Measurements from ENCODE around the gene IPO13.

IPO13 gene

DNA sequence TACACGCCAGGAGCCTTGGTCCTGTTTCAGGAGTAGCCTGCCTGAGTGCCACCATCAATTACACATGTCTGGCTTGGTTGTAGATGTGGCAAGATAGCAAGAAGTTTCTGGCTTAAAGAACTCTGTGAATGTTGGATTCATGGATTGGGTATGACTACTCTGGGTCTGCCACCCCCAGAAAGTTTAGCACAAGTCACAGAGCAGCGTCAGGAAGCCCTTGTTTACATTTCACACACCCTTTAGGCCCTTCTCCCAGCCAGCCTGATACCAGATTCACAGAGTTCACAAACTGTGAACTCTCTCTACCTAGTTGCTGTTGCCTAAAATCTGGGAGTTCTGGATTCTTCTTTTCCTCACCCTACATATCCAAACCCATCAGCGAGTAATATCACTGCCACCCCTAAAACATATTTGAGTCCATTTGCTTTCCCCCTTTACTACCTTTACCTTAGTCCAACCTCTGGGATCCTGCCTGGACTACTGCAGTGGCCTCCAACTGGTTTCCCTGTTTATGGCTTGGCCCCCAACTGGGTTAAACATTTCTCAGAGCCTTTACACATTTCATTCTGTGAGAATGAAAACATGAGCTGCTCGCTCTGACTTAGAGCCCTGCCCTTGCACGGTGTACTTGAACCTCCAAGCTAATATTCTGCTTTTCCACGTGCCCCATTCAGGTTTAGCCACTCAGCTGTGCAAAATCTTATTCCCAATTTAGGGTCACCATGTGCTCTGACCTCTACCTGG, 40.6 kb downstream of the IPO13 start:
- no peak for DNase-seq (ENCODE audit: low read depth in 2 of 2)

DNA sequence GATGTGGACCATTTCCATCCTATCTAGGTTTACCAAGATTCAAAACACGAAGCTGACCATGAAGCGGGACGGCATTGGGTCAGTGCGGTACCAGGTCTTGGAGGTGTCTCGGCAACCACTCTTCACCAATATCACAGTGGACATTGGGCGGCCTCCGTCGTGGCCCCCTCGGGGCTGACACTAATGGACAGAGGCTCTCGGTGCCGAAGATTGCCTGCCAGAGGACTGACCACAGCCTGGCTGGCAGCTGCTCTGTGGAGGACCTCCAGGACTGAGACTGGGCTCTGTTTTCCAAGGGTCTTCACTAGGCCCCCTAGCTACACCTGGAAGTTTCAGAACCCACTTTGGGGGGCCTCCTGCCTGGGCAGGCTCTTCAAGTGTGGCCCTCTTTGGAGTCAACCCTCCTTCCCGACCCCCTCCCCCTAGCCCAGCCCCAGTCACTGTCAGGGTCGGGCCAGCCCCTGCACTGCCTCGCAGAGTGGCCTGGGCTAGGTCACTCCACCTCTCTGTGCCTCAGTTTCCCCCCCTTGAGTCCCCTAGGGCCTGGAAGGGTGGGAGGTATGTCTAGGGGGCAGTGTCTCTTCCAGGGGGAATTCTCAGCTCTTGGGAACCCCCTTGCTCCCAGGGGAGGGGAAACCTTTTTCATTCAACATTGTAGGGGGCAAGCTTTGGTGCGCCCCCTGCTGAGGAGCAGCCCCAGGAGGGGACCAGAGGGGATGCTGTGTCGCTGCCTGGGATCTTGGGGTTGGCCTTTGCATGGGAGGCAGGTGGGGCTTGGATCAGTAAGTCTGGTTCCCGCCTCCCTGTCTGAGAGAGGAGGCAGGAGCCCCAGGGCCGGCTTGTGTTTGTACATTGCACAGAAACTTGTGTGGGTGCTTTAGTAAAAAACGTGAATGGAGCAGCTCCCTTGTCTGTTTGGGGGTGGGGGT, 43.8 kb downstream of the IPO13 start:
- DNase-seq (ENCODE audit: low read depth in 2 of 2), result no peak

DNA sequence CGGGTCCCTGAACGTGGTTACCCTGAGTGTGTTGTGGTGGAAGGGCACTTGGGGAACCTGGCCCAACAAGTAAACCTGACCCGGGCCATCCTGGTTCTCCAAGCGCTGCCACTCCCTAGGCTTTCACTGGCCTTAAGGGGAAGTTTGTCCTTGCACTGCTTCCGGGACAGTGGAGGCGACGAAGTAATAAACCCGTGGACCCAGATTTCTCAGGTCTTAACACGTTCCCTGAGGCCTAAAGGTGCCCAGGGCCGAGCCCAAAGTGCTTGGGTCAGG, 44.4 kb downstream of the IPO13 start:
- no peak for DNase-seq (ENCODE audit: low read depth in 2 of 2)

DNA sequence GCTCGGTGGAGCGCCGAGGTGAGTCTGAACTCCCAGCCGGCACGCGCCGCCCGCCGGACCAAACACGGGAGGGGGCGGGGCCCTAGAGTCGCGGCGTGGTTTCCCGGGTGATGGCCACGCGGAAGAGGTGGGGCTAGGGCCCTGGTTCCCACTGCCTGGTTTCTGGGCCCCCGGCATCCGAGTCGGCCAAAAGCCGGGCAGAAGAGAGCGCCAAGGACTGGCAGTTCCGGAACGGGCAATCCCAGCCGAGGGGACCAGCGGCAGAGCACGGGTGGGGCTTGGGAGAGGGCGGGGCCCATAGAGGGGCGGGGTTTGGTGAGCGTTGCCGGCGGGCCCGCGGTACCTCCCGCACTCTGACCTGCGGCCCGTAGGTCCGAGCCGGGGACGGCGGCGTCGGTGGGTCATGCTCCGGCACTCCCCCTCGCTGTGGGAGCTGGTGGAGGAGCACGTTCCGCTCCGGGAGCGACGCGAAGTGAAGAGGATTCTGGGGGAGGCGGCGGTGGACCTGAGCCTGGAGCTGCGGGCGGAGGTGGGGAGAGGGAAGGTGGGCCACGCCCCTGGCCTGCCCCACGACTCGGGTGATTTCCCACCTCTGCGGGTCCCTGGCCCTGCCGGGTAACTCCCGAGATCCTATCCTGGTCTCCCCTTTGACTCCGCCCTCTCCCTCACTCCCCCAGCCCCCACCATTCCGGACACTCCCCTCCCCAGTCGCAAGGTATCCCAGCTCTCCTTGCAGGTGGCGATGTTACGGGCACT, 44.9 kb downstream of the IPO13 start, which contains the start of gene CCDC24:
Gene CCDC24, plus strand, starts transcription at position 124 of the 756 bp plus-strand sequence. Its CDS starts 280 bp downstream, at position 404.
- DNase-seq (ENCODE audit: low read depth in 2 of 2), result peak; percentile 64 to 65

DNA sequence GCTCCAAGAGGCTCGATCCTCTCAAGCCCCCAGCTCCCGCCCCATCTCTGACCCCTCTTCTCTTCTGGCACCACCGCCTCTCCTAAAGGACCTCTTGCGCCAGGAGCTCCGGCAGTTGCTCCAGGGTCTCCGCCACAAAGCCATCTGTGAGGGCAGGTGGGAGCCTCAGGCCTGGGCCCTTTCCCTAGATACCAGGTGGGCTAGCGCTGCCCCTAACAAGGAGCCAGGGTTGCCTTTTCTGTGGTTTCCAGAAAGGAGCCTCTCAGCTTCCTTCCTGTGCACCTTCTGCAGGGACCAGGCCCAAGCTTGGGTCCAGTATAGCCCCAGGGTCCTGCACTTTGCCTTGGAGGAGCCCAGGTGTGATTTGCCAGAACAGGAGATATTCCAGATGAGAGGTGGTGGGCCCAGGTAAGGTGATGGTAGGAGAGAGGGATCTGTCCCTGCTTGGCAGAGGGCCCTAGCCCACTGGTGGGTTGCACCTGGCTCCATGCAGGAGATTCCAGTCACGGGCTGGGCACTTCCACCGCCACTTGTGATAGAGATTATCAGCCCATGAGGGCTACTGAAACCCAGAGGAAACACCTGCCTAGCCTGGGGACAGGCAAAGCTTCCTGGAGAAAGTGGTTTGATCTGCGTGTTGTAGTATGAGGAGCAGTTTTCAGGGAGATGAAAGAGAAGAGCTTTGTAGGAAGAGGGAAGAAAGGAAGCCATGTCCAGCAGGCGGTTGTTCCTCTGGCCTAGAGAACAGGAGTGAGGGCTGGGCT, 45.7 kb downstream of the IPO13 start:
- no peak for DNase-seq (ENCODE audit: low read depth in 2 of 2)

DNA sequence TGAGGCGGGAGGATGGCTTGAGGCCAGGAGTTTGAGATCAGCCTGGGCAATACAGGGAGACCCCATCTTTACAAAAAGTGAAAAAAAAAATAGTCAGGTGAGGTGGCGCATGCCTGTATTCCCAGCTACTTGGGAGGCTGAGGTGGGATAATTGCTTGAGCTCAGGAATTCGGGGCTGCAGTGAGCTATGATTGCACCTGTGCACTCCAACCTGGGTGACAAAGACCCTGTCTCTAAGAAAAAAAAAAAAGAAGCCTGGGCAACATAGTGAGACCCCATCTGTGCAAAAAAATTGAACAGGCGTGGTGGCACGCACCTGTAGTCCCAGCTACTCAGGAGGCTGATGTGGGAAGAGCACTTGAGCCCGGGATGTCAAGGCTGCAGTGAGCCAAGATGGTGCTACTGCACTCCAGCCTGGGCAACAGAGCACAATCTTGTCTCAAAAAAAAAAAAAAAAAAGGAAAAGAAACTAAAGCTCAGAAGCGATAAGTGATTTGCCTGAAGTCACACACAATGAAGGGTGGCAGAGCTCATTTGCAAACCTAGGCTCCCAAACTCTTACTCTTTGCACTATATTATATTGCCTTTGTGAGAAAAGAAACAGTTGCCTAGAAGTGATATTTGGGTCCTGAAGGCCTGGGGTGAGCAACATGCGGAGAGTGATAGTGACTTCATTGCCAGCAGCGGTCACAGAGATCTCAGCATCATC, 46.6 kb downstream of the IPO13 start:
- no peak for DNase-seq (ENCODE audit: low read depth in 2 of 2)

DNA sequence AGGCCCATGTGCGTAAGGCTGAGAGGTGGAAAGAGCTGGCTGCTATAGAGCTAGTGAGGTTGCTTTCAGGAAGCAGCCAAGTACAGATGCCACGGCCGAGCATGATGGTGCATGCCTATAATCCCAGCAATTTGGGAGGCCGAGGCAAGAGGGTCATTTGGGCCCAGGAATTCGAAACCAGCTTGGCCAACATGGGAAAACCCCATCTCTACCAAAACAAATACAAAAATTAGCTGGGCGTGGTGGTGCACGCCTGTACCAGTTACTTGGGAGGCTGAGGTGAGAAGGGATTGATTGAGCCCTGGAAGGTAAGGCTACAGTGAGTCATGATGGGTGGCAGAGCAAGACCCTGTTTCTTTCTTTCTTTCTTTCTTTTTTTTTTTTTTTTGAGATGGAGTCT, 47.3 kb downstream of the IPO13 start:
- DNase-seq (ENCODE audit: low read depth in 2 of 2), result no peak

DNA sequence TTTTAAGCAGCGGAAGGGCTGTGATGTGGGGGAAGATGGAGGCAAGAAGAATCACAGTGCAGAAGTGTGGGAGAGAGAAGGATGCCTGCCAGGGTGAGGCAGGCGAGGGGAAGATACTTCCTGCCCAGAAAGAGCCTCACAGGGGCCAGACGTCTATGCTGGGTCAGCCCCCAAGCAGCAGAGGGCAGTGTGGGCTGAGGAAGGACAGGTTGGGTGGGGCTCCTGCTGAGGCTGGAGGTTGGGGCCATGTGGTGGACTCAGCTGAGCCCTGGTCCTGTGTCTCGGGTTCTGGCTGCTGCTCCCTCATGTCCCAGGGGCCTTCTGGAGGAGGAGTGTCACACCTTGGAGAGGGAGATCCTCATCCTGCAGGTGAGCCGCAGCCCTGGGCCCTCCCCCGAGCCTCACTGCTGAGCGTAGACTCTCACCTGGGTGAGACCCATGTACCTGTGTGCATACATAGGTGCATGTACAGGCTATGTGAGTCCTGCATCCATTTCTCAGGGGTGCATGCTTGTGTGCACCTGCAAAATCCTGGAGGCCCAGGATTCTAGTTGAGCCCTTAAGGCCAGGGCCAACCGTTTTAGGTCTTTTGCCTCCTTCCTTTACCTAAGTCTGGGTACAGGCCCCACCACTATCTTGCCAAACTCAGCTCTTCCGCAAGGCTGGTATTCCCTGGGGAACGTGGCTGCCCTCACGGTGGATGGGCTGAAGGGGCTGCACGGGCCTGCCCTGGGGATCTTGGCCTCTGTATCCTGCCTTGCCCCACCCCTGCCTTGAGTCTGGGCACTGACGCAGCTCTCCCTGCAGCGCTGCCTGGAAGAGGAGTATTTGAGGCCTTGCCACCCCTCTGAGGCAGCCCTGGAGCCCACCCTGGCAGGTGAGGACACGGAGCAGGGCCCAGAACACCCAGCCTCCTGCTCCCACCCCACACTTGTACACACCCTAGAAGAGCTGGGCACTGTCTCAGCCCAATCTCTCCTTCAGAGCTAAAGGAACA, 48.3 kb downstream of the IPO13 start:
- no peak for DNase-seq (ENCODE audit: low read depth in 2 of 2)

DNA sequence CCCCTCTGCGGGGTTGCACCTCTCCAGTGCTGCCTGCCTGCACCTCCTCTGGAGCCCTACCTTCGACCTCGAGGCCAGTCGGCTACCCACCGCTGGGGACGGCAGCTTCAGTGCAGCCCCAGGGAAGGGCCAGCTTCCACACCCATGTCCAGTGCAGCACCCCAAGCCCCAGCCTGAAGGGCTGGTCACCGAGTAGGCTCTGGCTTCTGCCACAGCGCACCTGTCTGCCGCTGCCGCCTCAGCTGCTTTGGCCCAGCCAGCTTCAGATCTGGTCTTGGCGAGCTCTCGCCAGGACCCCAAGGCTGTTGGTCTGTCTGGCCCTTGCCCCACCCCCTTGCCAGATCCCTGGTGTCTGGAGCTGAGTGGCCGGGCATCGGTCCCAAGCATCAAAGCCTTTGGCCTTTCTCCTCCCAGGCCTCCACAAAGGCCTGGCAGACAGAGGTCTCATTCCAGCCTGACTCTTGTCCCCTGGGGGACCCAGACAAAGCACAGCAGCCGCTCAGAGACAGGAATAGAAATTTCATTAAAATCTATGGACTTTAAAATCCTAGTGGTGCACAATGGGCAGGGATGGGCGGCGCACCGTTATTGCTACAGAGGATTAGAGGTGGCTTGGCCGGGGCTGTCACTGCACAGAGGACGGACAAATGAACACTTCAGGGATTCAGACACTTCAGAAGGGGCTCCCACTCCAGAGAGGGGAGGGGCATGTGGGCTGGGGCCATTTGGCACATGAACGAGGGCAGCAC, 49.4 kb downstream of the IPO13 start:
- DNase-seq (ENCODE audit: low read depth in 2 of 2), result no peak

DNA sequence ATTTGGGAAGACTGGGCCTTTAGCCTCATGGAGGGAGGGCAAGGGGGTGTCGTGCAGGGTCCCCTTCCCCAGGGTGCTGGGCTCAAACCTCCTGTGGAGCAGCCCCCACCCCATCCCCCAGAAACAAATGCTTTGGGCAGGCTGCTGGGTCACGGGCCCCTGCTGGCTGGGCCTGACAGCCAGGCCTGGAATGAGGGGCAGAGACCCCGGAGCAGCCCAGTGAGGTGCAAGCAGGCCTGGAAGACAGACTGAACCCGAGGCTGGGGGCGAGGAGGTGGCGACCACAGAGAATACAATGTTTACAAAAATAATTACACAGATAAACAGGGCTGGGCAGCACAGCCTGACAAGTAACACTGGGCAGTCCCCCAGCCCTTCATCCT, 50.0 kb downstream of the IPO13 start:
- DNase-seq (ENCODE audit: low read depth in 2 of 2), result no peak

DNA sequence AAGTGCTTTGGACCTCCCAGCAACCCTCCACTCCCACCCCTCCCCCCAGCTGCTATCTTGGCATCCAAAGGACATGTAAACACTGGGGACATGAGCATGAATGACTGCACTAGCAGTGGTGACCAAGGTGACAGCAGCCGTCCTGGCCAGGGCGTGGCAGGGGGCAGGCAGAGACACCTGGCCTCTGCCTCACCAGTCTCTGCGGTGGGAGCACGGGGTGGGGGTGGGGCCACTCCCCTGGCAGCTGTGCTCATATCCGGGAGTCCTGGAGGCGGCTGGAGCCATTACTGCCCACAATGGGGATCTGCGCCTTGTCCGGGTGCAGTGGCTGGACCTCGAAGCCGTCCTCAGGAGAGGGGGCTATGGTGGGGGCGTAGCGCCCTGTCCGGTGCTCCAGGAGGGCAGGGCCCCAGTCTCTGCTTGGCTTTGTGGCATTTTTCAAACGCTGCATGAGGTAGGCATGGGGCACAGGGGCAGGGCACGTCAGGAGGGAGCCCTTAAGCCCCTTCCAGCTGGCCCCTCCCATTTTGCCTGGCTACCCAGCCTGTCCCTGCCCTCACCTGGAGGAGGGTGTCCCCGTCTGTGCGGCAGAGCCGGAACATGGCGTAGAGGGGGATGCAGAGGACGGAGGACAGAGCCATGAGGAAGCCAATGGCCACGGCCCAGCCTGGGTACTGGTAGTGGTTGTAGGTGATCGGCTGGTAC, 50.7 kb downstream of the IPO13 start:
- DNase-seq (ENCODE audit: low read depth in 2 of 2), result no peak

DNA sequence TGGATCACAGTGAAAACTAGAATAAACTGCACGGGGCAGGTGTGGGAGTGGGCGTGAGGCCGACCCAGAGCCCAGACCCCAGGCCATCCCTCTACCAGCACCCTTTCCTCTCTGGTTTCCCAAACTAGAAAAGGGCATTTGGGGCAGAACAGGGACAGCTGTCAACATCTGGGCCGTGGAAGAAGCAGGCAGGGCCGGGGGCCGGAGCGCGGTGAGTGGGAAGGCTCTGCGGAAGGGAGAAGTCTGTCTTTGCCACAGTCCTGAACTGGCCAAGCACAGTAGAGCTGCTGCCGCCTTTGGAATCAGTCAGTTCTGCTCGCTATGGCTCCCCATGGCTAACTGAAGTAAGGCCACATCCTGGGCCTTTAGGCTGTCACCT, 51.2 kb downstream of the IPO13 start:
- DNase-seq (ENCODE audit: low read depth in 2 of 2), result no peak

DNA sequence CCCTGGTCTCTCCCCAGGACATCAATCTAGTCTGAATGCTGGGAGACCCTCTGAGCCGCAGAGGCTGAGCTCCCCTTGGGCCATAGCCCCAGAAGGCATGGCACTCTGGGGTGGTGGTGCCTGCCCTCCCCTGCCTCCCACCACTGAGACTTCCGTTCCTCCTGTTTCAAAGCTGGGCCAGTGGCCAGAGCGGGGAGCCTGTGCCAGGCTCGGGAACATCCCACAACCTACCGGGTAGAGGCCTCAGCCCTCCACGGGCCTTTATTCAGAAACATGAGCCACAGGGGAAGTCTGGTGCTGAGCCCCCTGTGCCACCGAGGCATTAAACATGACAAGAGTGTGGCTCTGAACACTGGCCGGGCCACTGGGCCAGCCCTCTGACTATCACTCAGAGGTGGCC, 52.7 kb downstream of the IPO13 start:
- DNase-seq (ENCODE audit: low read depth in 2 of 2), result no peak

DNA sequence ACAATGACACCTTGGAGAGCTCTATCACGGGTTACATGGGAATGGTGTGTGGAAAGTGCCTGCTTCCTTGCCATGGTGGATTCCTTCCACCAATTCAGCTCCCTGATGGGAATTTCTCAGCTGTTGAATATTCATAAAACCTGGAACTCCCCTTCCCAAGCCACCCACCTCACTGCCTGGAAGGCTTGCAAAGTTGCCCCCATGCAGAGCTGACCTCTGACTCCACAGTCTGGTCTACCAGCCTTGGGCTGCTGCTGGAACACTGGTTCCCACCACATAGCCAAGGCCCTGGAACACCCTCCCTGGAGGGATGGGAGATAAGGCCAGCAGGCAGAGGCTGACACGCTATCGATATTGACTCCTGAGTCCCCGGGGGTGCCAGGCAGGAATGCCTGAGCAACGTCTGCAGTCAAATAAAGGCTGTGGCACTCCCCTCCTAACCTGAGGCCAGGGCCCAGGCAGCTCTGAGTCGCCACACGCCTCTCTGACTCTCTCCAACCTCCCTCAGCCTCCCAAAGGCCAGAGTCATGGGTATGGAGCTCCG, 53.4 kb downstream of the IPO13 start:
- no peak for DNase-seq (ENCODE audit: low read depth in 2 of 2)

DNA sequence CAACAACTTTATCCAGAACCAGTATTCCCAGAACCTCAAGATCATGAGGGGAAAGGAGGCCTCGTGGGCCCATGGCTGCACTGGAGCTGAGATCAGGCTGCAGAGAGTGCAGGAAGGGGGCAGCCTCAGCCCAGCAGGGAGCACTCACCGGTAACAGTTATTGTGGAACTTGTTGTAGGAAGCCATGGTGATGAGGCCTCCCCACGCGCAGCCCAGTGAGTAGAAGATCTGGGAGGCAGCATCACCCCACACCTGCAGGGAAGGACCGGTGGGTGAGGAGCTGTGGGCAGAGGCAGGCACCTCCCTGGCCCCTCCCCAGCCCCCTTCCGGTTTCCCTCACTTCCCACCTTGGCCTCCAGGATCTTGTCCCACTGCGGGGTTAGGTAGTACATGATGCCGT, 55.4 kb downstream of the IPO13 start:
- DNase-seq (ENCODE audit: low read depth in 2 of 2), result no peak

DNA sequence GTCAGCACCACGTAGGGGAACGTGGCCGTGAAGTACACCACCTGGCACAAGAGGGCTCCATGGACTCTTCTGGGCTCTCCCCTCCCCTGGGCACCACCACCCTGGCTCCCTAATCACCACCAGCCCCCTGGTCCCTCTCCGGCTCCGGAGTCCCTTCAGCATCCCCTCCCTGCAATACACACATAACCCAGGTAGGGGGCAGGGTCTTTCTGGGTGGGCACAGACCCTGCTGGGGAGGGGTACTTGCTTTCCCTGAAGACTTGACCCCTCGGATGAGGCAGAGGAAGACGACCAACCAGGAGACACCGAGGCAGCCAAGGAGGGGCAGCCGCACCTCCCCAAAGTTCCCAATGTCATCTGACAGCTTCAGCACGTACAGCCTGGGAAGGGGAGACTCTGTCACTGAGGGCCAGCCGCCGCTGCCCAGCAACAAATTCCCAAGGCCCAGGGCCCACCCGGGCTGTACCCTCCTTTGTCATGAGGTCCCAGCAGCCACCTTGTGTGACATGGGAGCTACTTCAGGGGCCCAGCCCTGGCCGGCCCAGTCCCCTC, 55.9 kb downstream of the IPO13 start:
- no peak for DNase-seq (ENCODE audit: low read depth in 2 of 2)

DNA sequence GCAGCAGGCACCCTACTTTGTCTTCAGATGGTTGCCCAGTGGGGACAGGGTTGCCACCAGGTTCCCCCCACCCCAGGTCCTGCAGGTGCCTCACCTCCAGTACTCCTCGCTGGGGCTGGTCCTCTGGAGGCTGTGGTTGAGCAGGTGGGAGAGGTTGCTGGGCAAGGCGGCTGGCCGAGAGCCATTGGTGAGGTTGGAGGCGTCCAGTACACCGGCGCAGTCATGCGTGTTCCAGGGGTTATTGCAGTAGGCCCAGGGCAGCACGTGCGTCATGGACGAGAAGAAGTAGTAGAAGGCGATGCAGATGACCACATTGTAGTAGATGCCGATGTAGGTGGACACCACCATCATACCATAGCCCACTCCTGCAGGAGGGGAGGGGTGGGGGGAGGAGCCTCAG, 61.5 kb downstream of the IPO13 start:
- DNase-seq (ENCODE audit: low read depth in 2 of 2), result no peak

DNA sequence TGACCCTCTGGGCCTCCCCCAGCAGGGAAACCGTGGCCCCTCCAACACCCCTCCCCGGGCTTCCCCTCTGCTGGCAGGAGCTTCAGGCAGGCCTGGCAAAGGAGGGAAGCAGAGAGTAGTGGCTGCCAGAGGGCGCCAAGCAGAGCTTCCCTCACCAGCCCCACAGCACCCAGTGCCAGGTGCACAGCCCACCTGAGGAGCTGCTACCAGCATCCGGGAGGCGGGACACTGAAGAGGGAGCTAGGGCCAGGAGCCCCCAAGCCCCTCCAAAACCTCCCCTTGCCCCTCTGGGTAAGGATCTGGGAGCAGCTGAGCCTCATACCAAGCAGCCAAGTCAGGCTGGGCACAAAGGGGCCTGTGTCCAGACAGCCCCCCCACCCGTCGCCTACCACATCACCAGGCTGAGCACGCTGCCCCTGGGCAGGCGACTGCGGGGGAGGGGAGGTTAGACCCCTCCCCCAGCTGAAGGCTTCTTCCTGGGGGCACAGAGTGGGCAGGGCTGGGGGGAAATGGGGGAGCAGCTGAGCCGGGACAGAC, 64.3 kb downstream of the IPO13 start:
- DNase-seq (ENCODE audit: low read depth in 2 of 2), result no peak

Data from stimulated activated CD8-positive, alpha-beta memory T cell treated with anti-CD3 and anti-CD28 coated beads, Interleukin-15, amount 100 ng/mL, for 48 hours (primary cell).